ENCODE data around the gene LRRK2.
"Not testable (repeated sequence)": the region's sequence is repeated elsewhere in the genome, so short reads cannot be mapped to it uniquely, and the experiment has no call there.

The LRRK2 gene

GRCh38 chr12:40244526-40245156 lies 19.8 kb downstream of the LRRK2 start:
- not testable (repeated sequence) for DNase-seq (ENCODE audit: low read depth in 2 of 3, low spot score in 2 of 3)

GRCh38 chr12:40248034-40248433 lies 23.2 kb downstream of the LRRK2 start:
- no peak for DNase-seq (ENCODE audit: low read depth in 2 of 3, low spot score in 2 of 3)

- DNase-seq (ENCODE audit: low read depth in 2 of 3, low spot score in 2 of 3): no peak
These were observed 23.9 kb downstream of the LRRK2 start for GRCh38 chr12:40248585-40249297.

GRCh38 chr12:40250652-40251051 lies 25.9 kb downstream of the LRRK2 start:
- not testable (repeated sequence) for DNase-seq (ENCODE audit: low read depth in 2 of 3, low spot score in 2 of 3)

GRCh38 chr12:40253936-40254335 lies 29.1 kb downstream of the LRRK2 start:
- no peak for DNase-seq (ENCODE audit: low read depth in 2 of 3, low spot score in 2 of 3)

GRCh38 chr12:40254455-40255085 lies 29.8 kb downstream of the LRRK2 start:
- no peak for DNase-seq (ENCODE audit: low read depth in 2 of 3, low spot score in 2 of 3)

- DNase-seq (ENCODE audit: low read depth in 2 of 3, low spot score in 2 of 3): no peak
These were observed 33.6 kb downstream of the LRRK2 start for GRCh38 chr12:40258371-40258770.

- DNase-seq (ENCODE audit: low read depth in 2 of 3, low spot score in 2 of 3): no peak
These were observed 37.1 kb downstream of the LRRK2 start for GRCh38 chr12:40261937-40262336.

- no peak for DNase-seq (ENCODE audit: low read depth in 2 of 3, low spot score in 2 of 3)
These were observed 37.9 kb downstream of the LRRK2 start for GRCh38 chr12:40262657-40263056.

- DNase-seq (ENCODE audit: low read depth in 2 of 3, low spot score in 2 of 3): no peak
These were observed 39.0 kb downstream of the LRRK2 start for GRCh38 chr12:40263616-40264409.

GRCh38 chr12:40271981-40272664 lies 47.3 kb downstream of the LRRK2 start:
- DNase-seq (ENCODE audit: low read depth in 2 of 3, low spot score in 2 of 3): no peak

- no peak for DNase-seq (ENCODE audit: low read depth in 2 of 3, low spot score in 2 of 3)
These were observed 57.1 kb downstream of the LRRK2 start for GRCh38 chr12:40281791-40282364.

- no peak for DNase-seq (ENCODE audit: low read depth in 2 of 3, low spot score in 2 of 3)
These were observed 61.8 kb downstream of the LRRK2 start for GRCh38 chr12:40286583-40286982.

GRCh38 chr12:40287369-40287975 lies 62.7 kb downstream of the LRRK2 start:
- no peak for DNase-seq (ENCODE audit: low read depth in 2 of 3, low spot score in 2 of 3)

- no peak for DNase-seq (ENCODE audit: low read depth in 2 of 3, low spot score in 2 of 3)
These were observed 68.1 kb downstream of the LRRK2 start for GRCh38 chr12:40292788-40293429.

- DNase-seq (ENCODE audit: low read depth in 2 of 3, low spot score in 2 of 3): no peak
These were observed 73.5 kb downstream of the LRRK2 start for GRCh38 chr12:40298341-40298740.

GRCh38 chr12:40300490-40300889 lies 75.7 kb downstream of the LRRK2 start:
- no peak for DNase-seq (ENCODE audit: low read depth in 2 of 3, low spot score in 2 of 3)

GRCh38 chr12:40309001-40309400 lies 84.2 kb downstream of the LRRK2 start:
- DNase-seq (ENCODE audit: low read depth in 2 of 3, low spot score in 2 of 3): no peak

GRCh38 chr12:40310211-40310610 lies 85.4 kb downstream of the LRRK2 start:
- DNase-seq (ENCODE audit: low read depth in 2 of 3, low spot score in 2 of 3): no peak

GRCh38 chr12:40312196-40312595 lies 87.4 kb downstream of the LRRK2 start:
- no peak for DNase-seq (ENCODE audit: low read depth in 2 of 3, low spot score in 2 of 3)
